CD4-positive, alpha-beta T cell treated with Interleukin-4 for 1 hour (primary cell): Measurements from ENCODE around the gene LRMDA.

Experiments used
- DNase-seq, 2 donors: peaks; one replicate each; pipeline ENCODE4 v3.0.0-alpha.2; 2020 to 2022

LRMDA gene

DNA sequence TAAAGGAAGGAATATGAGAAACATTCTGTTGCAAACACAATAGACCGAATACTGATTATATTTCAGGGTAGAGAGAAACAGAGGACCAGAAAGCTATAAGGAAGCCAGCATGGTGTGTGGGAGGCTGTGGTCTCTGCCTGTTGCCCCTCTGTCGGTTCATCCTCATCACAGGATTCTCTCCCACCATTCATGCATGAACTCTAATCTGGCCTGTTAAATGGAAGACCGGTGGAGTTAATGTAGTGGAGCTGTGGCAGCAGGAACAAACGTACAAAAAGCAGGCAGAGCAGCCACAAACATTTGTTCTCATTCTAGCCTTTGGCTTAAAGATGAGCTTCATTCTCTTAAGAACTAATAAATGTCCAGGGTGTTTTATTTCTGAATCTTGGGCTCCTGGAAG is 902.4 kb downstream of the LRMDA start:
- no peak for DNase-seq

DNA sequence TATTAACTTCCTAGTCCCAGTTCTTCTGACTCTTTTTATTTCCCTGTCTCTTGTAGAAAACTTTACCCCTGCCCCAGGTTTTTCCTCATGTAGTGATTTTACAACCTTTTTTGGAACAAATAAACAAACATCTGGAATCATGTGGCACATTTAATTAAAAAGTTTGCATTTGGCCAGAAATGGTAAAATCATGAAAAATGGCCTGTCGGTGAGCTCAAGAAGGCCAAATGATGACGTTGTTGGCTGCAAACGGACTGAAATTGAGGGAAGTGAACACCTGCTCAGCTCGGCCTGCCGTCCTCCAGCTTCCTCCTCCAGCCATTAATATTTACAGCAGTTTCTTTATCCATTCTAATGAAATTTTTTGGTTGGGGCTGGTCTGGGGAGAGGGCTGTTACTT is 902.8 kb downstream of the LRMDA start:
- no peak for DNase-seq

DNA sequence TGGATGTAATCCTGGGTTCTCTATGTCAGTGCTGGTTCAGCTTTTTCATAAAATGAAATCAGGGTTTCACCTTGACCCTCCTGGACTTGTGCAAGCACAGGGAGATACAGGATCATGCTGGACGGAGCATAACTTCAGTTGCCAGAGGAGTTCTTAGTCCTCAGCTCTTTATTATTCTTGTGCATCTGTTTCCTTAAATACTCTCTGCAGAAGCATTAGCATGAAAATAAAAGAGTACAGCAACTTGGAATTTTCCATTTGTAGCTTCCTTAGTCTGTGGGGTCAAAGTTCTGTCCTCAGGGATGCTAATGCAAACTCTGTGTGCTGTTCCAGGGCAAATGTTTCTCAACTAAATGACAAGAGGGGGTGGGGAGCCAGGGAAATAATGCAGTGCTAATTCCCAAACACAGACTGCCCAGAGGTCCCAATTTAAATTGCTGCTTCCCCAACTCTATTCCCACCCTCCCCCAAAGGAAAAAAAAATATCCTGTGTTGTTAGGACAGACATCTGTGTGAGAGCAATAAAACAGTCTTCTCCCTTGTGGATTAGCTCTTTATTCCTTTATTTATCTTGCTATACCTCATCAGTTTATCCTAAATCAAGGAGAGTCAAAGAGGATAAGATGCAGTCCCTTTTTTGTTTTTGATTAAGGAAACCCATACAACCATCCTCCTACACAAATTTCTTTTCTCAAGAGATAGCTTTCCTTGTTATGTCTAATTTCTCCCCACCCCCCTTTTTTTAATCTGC is 905.0 kb downstream of the LRMDA start:
- no peak for DNase-seq

DNA sequence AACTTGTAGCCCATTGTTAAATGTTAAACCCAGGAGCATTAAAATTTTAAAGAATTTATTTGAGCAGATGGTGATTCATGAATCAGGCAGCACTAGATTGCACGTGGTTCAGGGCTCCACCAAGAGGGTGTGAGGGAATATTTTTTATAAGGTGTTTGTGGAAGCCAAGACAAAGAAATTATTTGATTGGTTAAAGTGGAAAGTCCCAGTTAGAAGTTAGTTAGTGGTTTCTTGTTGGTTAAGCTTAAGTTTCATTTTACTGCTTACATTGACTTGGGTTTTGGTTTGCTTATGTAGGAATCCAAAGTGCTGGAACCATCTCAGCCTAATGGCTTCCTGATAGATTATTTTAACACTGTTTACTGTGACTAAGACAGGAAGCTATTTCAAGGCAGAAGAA is 906.2 kb downstream of the LRMDA start:
- DNase-seq: no peak

DNA sequence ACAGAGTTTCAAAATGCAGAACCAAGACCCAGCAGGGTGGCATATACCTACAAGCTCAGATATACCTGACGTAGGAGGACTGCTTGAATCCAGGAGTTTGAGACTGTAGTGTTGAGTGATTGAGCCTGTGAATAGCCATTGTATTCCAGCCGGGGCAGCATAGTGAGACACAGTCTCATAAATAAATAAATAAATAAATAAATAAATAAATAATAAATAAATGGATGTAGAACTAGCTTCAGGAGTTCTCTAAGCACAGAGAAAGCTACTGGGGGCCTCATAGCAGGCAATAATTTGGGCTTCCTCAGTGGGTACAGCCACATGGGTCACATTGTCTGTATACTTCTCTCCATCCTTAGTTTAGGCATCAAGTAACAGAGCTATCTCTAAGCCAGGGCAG is 906.8 kb downstream of the LRMDA start:
- no peak for DNase-seq

DNA sequence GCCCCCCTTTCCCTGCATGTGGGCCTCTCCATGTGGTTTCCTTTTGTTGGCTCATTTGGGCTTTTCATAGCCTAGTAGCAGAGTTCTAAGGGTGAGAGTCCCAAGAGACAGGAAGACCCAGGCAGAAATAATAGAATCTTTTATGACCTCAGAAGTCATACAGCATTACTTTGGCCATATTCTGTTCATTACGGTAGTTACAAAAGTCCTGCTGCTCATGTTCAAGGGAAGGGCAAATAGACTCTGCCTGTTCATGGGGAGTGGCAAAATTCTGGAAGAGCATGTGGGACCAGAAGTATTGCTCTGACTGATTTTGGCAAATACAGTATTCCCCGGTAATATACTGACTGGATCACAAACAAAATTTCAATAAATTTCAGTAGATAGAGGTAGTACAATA is 910.3 kb downstream of the LRMDA start:
- no peak for DNase-seq

DNA sequence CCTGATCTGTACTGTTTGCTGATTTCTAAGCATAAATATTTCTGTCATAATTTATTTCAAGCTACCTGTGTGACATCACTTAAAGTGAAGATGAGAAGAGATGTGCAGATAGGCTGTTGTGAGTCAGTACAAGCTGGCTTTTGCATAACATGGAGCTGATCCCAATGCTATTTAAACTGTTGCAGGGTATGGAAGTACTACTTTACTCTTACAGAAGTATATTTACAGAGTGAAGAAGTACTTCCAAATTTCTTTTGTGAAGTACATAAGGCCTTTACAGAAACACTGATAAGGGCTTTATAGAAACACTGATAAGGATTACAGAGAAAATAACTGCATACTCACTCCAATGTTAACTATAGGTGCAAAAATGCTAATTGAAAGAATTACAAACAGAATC is 911.6 kb downstream of the LRMDA start:
- DNase-seq: no peak

DNA sequence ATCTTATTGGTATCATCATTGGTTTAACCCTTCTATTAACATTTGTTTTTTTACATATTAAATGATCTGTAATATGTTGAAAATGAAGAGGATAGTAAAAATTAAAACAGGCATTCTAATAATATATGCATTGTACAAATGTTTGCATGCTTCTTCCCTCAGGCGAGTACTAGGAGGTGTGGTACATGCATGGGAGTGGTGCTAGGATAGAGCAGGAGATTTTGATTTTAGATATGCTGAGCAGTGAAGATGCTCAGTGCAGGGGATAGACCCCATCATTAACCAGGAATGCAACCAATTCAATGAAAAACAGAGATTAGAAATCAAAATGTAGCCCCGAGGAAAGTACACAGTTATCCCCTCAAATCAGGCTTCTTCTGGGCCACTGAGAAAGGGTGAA is 916.4 kb downstream of the LRMDA start:
- DNase-seq: no peak

DNA sequence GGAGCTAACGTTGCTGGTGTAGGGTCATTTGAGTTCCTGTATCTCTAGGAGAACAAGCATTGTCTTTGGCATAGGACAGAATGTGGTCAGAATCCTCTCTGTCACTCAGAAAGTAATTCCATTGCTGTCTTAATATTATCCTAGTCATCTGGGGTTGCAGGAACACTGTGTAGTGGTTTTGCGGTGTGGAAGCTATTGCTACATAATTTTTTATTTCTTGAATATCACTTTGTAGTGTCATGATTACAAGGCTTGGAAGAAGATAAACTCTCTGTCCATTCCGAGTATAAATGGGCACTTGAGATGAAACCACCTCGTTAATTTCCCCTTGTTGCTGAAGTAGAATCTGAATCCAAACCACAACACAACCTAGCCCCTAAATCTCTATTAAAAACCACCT is 919.2 kb downstream of the LRMDA start:
- DNase-seq: no peak

DNA sequence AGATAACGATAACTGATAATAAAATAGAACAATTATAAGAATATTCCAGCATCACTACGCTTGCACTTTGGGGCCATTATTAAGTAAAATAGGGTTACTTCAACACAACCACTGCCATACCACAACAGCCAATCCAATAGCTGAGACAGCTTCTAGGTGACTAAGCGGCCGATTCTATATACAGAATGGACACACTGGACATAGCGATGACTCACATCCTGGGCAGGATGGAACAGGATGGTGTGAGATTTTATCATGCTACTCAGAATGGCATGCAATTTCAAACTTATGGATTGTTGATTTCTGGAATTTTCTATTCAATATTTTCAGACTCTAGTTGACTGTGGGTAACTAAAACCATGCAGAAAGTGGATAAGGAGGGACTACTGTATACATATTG is 920.9 kb downstream of the LRMDA start:
- no peak for DNase-seq

DNA sequence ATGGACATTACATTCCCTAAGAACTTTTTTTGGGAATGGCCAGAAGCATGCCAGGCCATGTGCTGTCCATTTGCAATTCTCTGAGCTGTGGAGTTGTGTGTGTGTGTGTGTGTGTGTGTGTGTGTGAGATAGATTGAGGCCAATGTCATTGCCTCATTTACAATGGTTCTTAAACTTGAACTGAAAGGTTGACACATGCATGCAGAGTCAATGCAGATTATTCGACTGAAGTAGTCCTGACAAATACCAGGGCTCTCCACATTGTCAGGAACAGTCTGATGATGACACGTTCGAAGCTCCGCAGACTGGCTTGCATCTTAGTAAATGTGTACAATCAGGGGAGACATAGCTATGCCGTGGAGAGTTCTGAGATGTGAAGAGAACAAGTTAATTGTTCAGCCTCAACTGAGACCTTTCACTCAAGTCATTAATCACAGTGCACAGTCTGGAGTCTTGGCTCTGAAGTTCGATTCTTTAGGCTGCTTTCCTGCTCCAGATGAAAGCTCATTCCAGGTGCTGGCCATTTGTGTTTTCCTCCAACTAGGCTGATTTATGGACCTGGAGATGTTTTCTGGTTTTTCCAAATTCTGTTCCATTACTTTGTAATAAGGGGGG is 921.9 kb downstream of the LRMDA start:
- no peak for DNase-seq

DNA sequence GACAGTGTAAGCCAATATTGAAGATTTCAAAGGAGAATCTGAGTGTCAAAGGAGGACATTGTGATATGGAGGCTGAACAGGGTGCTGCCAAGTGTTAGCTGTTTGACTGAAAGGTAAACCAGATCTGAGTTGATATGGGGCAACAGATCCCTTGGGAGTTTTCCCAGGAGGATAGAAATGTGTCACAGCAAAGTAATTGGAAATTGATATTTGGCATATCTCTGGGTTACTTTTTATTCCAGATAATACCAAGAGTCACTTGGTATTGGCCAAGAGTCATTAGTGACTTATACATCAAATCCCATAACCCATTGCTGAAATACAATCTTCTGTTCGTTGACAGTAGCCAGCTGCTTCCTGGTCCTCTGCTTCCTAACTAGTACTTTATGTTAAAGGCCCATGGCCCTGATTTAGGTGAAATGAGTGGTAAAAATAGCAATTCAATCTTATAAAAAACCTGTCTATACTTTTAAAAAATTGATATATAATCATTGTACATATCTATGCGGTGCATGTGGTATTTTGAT is 922.9 kb downstream of the LRMDA start:
- DNase-seq: no peak

DNA sequence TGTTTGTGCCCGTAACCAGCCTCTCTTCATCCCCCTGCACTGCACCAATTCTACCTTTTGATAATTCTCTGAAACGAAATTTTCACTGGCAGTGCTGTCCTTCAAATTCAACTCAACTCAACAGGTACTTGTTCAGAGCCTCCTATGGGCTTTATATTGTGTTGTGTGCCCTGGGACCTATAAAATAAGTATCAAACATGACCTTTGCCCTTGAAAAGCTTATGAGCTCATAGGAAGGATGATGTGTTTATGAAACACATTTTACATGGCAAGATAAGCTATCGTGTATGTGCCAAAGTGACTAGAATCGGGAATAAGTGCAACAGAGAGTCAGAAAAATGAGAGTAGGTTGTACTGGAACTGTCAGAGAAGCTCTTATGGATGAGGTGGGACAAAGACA is 923.5 kb downstream of the LRMDA start:
- no peak for DNase-seq

DNA sequence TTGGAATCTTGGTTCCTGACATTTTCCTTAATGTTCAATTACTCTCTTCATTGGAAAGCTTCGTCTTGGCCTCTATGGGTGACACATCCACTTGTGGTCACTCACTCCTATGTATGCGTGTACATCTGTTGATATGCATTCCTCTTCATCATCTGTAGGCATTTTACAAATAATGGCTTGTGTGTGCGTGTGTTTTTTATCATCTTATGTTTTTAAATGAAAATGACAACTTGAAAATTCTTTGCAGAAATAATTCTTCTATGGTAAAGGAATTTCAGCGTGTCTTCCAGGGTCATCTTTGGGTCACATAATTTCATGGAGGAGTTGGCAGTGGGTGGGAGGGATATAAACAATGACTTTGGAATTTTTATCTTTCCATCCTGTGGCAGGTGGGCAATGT is 925.1 kb downstream of the LRMDA start:
- no peak for DNase-seq

DNA sequence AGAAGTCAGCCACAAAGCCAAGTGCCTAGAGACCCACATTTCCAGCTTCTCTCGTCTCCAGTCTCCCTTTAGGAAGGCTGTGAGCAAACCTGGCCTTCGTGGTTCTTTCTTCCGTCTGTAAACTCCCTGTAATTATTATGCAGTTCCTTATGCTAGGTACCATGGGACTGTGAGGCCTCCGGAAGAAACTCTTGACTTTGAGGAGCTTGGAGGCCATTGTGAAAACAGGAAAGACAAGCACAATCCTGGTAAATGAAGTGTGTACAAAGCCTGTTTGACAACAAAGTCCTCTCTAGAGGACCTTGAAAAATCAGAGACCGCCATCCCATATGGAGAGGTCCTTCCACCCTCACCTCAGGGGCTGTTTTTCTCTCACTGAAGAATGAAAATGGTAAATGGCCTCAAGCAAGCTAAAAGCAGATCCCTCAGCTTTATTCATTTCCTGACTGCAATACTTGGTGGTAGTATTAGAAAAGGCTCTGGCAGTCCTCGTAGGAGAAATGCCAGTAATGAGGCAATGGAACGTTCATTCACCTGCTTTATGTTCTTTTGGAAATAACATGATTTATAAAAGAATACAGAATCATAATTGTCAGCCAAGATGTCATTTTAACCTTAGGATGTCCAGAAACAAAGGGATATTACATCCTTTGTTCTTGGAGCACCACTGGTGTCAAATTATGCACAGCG is 926.4 kb downstream of the LRMDA start:
- no peak for DNase-seq

DNA sequence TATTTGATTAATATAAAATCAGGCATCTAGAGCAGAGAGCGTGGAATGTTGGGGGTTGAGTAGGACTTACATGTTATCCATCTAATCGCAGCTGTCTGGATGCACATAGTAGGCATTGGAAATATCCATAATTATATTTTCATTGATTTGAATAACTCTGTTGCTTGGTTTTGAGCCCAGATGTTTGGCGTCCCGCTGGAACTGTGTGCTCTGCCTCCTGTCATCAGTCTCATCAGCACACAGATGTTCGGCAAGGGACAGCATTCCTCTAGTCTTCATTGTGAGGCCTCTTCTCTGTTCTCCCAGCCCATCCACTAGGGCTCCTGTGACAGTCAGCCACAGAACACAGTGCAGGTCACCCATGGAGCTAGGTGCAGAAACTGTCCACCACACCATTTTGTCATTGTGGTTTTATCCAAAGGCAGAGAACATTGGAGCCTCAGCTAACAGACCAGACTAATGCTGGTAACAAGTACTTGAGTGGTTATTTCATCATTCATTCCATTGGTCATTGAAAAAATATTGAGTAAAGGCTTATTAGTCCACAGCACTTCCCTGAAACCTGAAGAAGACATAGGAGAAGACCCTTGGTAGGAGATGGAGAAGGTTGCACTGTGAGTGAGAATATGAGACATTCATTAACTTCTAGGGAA is 927.4 kb downstream of the LRMDA start:
- no peak for DNase-seq

DNA sequence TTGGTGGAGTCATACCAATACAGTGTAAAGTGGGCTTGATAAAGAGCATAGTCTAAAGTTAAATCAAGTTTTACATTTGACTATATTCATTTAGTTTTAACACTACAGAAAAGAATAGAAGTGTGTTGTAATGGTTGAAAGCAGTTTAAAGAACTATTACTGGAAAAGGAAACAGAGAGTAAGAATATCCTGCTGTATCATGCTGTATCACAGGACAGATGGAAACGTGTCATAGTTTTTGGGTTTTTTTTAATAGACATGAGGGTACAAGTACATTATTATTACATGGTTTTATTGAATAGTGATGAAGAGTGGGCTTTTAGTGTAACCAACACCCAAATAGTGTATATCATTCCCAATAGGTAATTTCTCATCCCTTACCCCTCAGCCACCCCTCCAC is 944.3 kb downstream of the LRMDA start:
- DNase-seq: no peak

DNA sequence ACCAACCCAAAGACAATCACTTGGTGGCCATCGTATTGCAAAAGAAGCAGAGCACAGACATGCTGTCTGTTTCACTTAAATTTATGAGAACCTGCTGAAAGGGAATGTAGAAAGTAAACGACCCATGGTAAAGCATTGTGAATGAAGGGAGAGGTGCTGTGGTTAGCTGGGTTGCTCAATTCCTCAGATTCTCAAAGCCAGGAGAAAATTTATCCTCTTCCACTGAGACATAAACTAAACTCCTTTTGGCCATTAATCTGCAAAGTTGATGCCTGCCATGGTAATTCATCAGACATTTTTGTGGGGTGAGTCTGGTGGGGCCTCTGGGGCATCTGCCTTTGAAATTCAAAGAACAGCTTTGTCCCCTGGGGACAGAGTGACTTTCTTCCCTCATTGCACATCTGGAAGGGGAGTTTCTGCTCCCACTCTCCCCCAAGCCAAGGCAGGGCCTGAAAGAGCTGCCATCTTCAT is 951.0 kb downstream of the LRMDA start:
- no peak for DNase-seq

DNA sequence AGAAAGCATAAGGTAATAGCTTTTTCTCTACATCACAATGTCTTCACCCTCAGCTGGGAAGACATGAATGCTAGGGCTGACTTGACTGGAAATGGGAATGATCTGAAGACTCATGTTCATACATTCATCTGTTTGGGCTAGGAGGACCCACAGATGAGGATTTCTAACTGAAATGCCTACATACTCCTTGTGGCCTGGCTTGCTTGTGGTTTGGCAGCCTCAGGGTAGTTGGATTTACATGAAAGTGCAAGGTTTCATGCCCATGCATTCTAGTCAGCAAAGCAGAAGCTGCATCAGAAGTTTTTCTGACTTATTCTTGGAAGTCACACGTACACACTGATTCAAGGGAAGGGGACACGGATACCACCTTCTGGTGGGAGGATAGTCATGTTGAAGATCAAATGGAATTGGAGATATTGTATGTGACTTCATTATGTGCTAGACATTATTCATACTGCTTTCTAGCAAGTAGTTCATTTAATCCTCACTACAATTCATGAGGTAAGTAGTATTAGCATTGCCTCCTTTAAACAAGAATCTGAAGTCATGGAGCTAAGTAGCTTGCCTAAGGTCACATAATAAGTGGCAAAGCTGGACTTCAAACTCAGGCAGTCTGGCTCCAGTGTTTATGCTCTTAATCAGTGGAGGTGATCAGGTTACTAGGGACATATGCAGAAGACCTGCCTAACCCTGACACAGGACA is 957.0 kb downstream of the LRMDA start:
- DNase-seq: no peak

DNA sequence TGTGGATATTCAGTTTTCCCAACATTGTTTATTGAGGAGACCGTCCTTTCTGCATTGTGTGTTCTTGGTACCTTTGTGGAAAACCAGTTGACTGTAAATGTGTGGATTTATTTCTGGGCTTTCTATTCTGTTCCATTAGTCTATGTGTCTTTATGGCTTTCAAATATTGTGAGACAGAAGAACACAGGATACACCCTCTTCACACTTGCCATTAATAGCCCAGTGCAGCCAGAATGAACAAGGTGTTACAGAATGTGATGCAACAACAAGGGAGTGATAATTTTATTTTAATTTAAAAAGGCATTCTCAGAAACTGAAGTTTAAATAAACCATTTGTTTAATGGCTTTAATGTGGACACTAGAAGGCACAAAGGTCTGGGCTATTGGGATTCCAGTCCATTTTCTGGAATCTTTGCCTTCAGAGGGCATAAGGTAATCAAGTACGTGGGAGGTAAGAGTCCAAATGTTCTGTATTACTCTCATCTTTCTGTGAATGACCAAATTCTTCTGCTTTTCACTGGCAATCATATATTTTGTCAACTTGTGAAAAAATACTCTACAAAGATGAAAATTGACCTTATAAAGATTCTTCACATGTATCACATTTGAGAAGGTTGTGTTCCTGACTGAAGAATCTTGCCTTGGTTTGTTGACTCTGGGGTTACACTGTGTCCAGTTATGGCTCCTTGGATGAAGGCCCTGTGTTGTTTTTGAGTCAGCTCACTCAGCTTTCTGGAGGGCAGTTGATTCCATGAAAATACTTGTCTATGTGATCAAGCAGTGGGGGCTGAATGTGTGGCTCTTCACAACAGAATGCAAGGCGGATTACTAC is 962.7 kb downstream of the LRMDA start:
- DNase-seq: no peak

DNA sequence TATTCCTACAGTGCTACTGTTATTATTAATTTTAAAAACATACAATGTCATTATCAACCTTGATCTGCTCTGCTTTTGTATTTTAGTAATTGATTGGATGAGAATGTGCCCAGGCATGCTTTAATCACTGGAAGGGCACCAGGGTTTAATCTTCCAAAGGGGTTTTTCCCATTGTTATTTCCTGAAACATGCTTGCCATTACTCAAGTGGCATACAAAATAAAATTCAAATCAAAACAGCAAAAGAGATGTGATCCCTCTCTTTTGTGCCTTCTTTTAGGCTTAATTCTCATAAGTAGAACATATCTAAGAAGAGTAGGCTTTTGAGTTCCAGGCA is 963.3 kb downstream of the LRMDA start:
- DNase-seq: no peak

DNA sequence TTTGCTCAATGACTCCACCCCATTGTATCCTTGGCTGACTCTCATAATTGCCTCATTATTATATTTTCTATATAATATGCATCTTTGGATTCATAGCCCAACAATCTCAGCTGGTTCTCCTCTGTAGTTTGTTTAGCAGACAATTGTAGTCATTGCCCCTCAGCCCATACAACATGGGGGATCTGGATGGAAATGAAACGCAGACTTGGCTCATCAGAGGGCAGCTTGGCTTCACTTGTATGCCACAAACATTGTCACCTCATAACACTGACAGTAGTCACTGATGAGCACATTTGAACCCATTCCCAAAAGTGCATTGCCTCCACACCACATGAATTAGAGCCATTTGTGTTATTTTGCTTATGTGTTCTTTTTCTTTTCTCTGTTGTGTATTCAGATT is 963.8 kb downstream of the LRMDA start:
- DNase-seq: no peak
